Measurements from ENCODE around the gene GMNN.

GMNN gene

GRCh38 chr6:24818346-24818745 lies 43.6 kb downstream of the GMNN start:
- FAIRE-seq, result no peak

- no peak for FAIRE-seq
Observed at GRCh38 chr6:24821860-24822444, 47.2 kb downstream of the GMNN start.

GRCh38 chr6:24822696-24823095 lies 48.0 kb downstream of the GMNN start:
- FAIRE-seq, result no peak

GRCh38 chr6:24823185-24823584 lies 48.4 kb downstream of the GMNN start:
- FAIRE-seq, result no peak

GRCh38 chr6:24824142-24824938 lies 49.6 kb downstream of the GMNN start:
- FAIRE-seq, result no peak

- FAIRE-seq, result no peak
Observed at GRCh38 chr6:24825130-24825630, 50.4 kb downstream of the GMNN start.

GRCh38 chr6:24827162-24827561 lies 52.4 kb downstream of the GMNN start:
- no peak for FAIRE-seq

GRCh38 chr6:24827970-24828369 lies 53.2 kb downstream of the GMNN start:
- FAIRE-seq, result no peak

GRCh38 chr6:24829657-24830056 lies 54.9 kb downstream of the GMNN start:
- FAIRE-seq, result no peak

GRCh38 chr6:24831771-24832716 lies 57.3 kb downstream of the GMNN start:
- FAIRE-seq, result no peak

- no peak for FAIRE-seq
Observed at GRCh38 chr6:24832794-24833193, 58.1 kb downstream of the GMNN start.

- FAIRE-seq, result no peak
Observed at GRCh38 chr6:24833711-24834386, 59.1 kb downstream of the GMNN start.

Measured in A204.1 (cell line).